ENCODE measurements around the gene CSNK2A3. TPM values are rescaled to one million over a fixed set of nuclear protein-coding genes. Genes with fewer than 3 reads are reported as not detected.

CSNK2A3 gene
- total RNA-seq, 2 experiments from 2014 or later = 0.53 to 0.84 TPM

DNA sequence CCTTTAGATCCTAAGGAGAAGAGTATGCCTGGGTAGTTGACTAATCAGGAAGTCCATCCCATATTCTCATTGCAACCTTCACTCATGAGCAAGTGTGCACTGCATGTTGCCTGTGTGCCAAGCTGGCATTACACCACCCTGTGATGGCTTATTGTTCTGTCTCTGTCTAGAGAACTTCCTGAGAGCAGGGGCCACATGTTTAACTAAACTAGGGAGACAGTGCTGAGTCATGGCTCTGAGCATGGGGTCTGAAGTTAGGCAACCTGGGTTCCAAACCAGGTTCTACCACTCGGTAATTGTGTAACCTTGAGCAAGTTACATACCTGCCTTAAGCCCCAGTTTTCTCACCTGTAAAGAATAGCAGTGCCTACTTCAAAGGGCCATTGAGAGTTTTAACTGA is 39.6 kb downstream of the CSNK2A3 start:
- CTCF ChIA-PET = no interaction called here
- ATAC-seq (no peak), DNase-seq (no peak)
- Mint-ChIP-seq H3K4me3 (no peak overlapping the region), H3K27ac (no peak overlapping the region), H3K9me3 (ENCODE audit: low read depth) (peaks cover 3% of the 10 kb centered on the region), H3K27me3 (no peaks in the 10 kb centered on the region), H3K4me1 (peaks cover 8% of the 10 kb centered on the region), H3K36me3 (no peaks in the 10 kb centered on the region)

DNA sequence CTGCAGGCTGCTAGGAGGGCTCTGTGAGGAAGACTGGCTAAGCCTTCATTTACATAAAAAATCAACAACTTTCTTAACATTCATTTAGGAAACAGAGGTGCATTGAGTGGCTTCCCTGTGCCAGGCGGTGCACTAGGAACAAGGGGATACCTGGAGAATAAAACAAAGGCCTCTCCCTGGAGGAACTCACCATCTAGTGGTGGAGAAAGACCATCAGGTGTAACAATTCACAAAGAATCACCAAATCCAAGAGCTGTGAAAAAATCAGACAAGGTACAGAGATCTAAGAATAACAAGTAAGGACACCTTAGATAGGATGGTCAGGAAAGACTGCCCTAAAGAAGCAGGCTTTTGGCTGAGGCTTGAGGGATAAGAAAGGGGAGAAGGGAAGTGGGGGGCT is 40.3 kb downstream of the CSNK2A3 start:
- H3K4me1 Mint-ChIP-seq = peaks cover 8% of the 10 kb centered on the region
- ATAC-seq (no peak), DNase-seq (no peak)
- H3K4me3 Mint-ChIP-seq = no peak overlapping the region
- H3K27me3 Mint-ChIP-seq = no peaks in the 10 kb centered on the region
- H3K27ac Mint-ChIP-seq = no peak overlapping the region
- H3K36me3 Mint-ChIP-seq = no peaks in the 10 kb centered on the region
- CTCF ChIA-PET = no interaction called here
- H3K9me3 Mint-ChIP-seq (ENCODE audit: low read depth) = peaks cover 3% of the 10 kb centered on the region

GRCh38 chr11:11311169-11311568 is 41.9 kb downstream of the CSNK2A3 start:
- Mint-ChIP-seq H3K9me3 (ENCODE audit: low read depth) (peaks cover 3% of the 10 kb centered on the region), H3K4me1 (peaks cover 8% of the 10 kb centered on the region), H3K27me3 (no peaks in the 10 kb centered on the region), H3K4me3 (no peak overlapping the region), H3K36me3 (no peaks in the 10 kb centered on the region), H3K27ac (no peak overlapping the region)
- DNase-seq = no peak
- peak; percentile 39 for ATAC-seq
- CTCF ChIA-PET = no interaction called here

DNA sequence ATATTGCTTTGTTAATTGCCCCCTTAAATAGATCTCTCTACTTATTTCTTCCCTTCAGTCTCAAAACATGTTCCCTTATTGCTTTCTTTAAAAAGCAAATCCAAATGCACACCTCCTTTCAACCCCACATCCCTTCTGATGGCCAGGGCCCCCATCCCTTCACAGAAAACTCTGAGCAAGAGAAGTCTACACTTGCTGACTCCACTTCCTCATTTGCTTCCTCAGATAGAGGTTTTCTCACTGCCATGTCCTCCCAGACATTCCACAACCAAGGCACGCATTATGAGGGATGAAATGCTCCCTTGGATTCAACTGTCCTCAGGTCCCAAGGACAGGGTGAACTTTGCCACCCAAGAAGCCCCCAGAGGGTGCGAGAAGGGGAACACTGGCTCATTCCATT is 43.1 kb downstream of the CSNK2A3 start:
- CTCF ChIA-PET = no interaction called here
- DNase-seq = no peak
- H3K36me3 Mint-ChIP-seq = no peaks in the 10 kb centered on the region
- H3K27me3 Mint-ChIP-seq = no peaks in the 10 kb centered on the region
- no peak overlapping the region for H3K4me3 Mint-ChIP-seq
- H3K27ac Mint-ChIP-seq = no peak overlapping the region
- H3K4me1 Mint-ChIP-seq = peaks cover 8% of the 10 kb centered on the region
- peaks cover 3% of the 10 kb centered on the region for H3K9me3 Mint-ChIP-seq (ENCODE audit: low read depth)
- no peak for ATAC-seq

DNA sequence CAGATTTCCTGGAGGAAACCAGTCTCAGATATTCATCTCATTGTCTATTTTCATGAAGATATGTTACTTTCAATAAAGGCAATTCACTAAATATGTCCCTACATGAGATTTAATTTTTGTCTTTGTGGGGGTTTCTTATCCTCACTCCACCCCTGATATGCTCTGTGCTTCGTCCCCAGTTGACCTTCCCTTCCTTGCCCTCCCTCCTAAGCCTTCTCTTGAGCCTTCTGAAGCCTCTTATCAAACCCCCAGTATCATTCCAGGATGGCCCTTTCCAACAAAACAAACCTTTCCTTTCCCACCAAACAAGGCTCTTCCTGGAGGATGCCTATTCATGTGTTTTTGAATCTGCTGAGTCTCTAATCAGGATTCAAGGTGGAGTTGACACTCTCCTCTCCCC is 44.8 kb downstream of the CSNK2A3 start:
- no peaks in the 10 kb centered on the region for H3K27me3 Mint-ChIP-seq
- H3K27ac Mint-ChIP-seq = no peak overlapping the region
- no peaks in the 10 kb centered on the region for H3K36me3 Mint-ChIP-seq
- H3K9me3 Mint-ChIP-seq (ENCODE audit: low read depth) = peaks cover 3% of the 10 kb centered on the region
- ATAC-seq (no peak), DNase-seq (no peak)
- CTCF ChIA-PET = no interaction called here
- no peak overlapping the region for H3K4me3 Mint-ChIP-seq
- H3K4me1 Mint-ChIP-seq = peaks cover 8% of the 10 kb centered on the region

GRCh38 chr11:11306855-11307254 is 46.2 kb downstream of the CSNK2A3 start:
- CTCF ChIA-PET = no interaction called here

DNA sequence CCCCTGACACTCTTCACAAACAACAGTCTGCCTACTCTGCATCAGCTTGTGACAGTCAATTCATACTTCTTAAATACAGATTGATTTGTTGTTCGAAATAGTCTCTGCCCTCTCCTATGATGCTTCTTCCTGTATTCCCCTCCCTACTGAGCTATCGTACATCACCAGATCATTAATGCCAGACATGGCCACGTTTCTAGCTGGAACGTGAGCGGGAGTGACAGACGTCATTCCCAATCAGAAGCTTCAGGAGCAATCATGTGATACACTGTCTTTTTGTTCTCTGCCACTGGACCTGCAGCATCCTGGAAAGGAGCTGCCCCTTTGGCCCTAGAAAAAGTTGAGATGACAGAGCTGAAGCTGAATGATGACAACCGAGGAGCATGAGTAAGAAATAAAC is 48.5 kb downstream of the CSNK2A3 start:
- CTCF ChIA-PET = interaction anchor here (1.5 kb wide), 1 partner anchor 276 kb away, joined by 4 read pairs; no protein-coding TSS in a partner anchor

More at GRCh38 chr11:11306855-11307254, 46.2 kb downstream of the CSNK2A3 start:
- Mint-ChIP-seq H3K4me3 (no peak overlapping the region), H3K27ac (no peak overlapping the region), H3K27me3 (no peaks in the 10 kb centered on the region), H3K4me1 (peaks cover 8% of the 10 kb centered on the region), H3K9me3 (ENCODE audit: low read depth) (peaks cover 3% of the 10 kb centered on the region), H3K36me3 (no peaks in the 10 kb centered on the region)
- DNase-seq = no peak
- ATAC-seq = no peak

DNA sequence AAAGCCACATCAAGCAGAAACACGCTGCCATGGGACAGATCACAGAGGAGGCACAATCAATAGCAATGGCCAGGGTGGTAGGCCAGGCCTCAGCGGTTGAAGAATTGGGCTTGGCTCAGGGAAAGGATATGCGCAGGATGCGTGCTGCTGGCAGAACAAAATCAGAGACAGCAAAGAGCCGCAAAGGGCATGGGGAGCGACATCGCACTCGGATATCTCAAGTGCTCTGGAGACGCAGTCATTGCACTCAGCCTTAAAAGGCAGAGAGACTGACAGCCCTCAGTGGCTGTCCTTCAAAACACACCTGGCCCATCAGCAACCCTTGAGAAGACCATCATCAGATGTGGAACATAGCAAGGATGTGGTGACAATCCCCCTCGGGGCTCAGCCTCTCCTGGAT is 50.5 kb downstream of the CSNK2A3 start:
- peaks cover 2% of the 10 kb centered on the region for H3K27me3 Mint-ChIP-seq
- H3K36me3 Mint-ChIP-seq = no peaks in the 10 kb centered on the region
- H3K9me3 Mint-ChIP-seq (ENCODE audit: low read depth) = no peaks in the 10 kb centered on the region
- CTCF ChIA-PET = no interaction called here
- ATAC-seq (no peak), DNase-seq (no peak)
- H3K4me3 Mint-ChIP-seq = no peak overlapping the region
- H3K4me1 Mint-ChIP-seq = no peaks in the 10 kb centered on the region
- H3K27ac Mint-ChIP-seq = no peak overlapping the region

More for the DNA sequence above, 48.5 kb downstream of the CSNK2A3 start:
- H3K4me1 Mint-ChIP-seq = no peaks in the 10 kb centered on the region
- no peak overlapping the region for H3K27ac Mint-ChIP-seq
- H3K27me3 Mint-ChIP-seq = peaks cover 2% of the 10 kb centered on the region
- no peak overlapping the region for H3K4me3 Mint-ChIP-seq
- ATAC-seq (no peak), DNase-seq (no peak)
- H3K9me3 Mint-ChIP-seq (ENCODE audit: low read depth) = no peaks in the 10 kb centered on the region
- H3K36me3 Mint-ChIP-seq = no peaks in the 10 kb centered on the region

All from activated CD8-positive, alpha-beta memory T cell treated with anti-CD3 and anti-CD28 coated beads, Interleukin-2, amount 10 ng/mL, durations not matched to agents 7 days and 5 days (primary cell).